ENCODE data around the gene CCDC38.

CCDC38 gene

GRCh38 chr12:95949477-95950206 lies 7.2 kb upstream of the CCDC38 start:
- Histone ChIP-seq H3K9me3 (ENCODE audit: control insufficient read depth, insufficient read depth, low read length) (no peaks in the 10 kb centered on the region), H3K4me1 (ENCODE audit: insufficient read depth, low read length) (no peaks in the 10 kb centered on the region), H3K9ac (ENCODE audit: low read depth, low read length) (no peak overlapping the region), H3K36me3 (ENCODE audit: insufficient read depth, low read length) (no peaks in the 10 kb centered on the region)

- Histone ChIP-seq H3K36me3 (ENCODE audit: insufficient read depth, low read length) (no peaks in the 10 kb centered on the region), H3K4me1 (ENCODE audit: insufficient read depth, low read length) (no peaks in the 10 kb centered on the region), H3K9me3 (ENCODE audit: control insufficient read depth, insufficient read depth, low read length) (no peaks in the 10 kb centered on the region), H3K9ac (ENCODE audit: low read depth, low read length) (peak overlapping the region; percentile 94; the same call in 1 of the 2 replicates)
Measured at GRCh38 chr12:95944108-95944704, 1.8 kb upstream of the CCDC38 start.

- Histone ChIP-seq H3K9me3 (ENCODE audit: control insufficient read depth, insufficient read depth, low read length) (no peaks in the 10 kb centered on the region), H3K9ac (ENCODE audit: low read depth, low read length) (peak within 1 kb of the TSS; percentile 94), H3K4me1 (ENCODE audit: insufficient read depth, low read length) (no peaks in the 10 kb centered on the region), H3K36me3 (ENCODE audit: insufficient read depth, low read length) (no peaks in the 10 kb centered on the region)
Measured at GRCh38 chr12:95943330-95943842, 972 bp upstream of the CCDC38 start, which contains the start of gene AMDHD1. Gene AMDHD1, plus strand, starts transcription at chr12:95943331. Its CDS starts 68 bp downstream, at chr12:95943399.

GRCh38 chr12:95942101-95942523 lies 302 bp downstream of the CCDC38 start:
- Histone ChIP-seq H3K36me3 (ENCODE audit: insufficient read depth, low read length) (no peaks in the 10 kb centered on the region), H3K9ac (ENCODE audit: low read depth, low read length) (peak overlapping the region; percentile 94; the same call in 1 of the 2 replicates)

GRCh38 chr12:95940514-95940913 lies 1.9 kb downstream of the CCDC38 start:
- no peaks in the 10 kb centered on the region for H3K36me3 ChIP-seq (ENCODE audit: insufficient read depth, low read length)
- H3K9ac ChIP-seq (ENCODE audit: low read depth, low read length): no peak overlapping the region
- H3K9me3 ChIP-seq (ENCODE audit: control insufficient read depth, insufficient read depth, low read length): no peaks in the 10 kb centered on the region
- no peaks in the 10 kb centered on the region for H3K4me1 ChIP-seq (ENCODE audit: insufficient read depth, low read length)

More at GRCh38 chr12:95942101-95942523, 302 bp downstream of the CCDC38 start:
- Histone ChIP-seq H3K4me1 (ENCODE audit: insufficient read depth, low read length) (no peaks in the 10 kb centered on the region), H3K9me3 (ENCODE audit: control insufficient read depth, insufficient read depth, low read length) (no peaks in the 10 kb centered on the region)

GRCh38 chr12:95922231-95922630 lies 20.2 kb downstream of the CCDC38 start:
- no peaks in the 10 kb centered on the region for H3K36me3 ChIP-seq (ENCODE audit: insufficient read depth, low read length)
- no peaks in the 10 kb centered on the region for H3K4me1 ChIP-seq (ENCODE audit: insufficient read depth, low read length)
- H3K9ac ChIP-seq (ENCODE audit: low read depth, low read length): no peak overlapping the region
- H3K9me3 ChIP-seq (ENCODE audit: control insufficient read depth, insufficient read depth, low read length): no peaks in the 10 kb centered on the region

- H3K9me3 ChIP-seq (ENCODE audit: control insufficient read depth, insufficient read depth, low read length): no peaks in the 10 kb centered on the region
- H3K4me1 ChIP-seq (ENCODE audit: insufficient read depth, low read length): no peaks in the 10 kb centered on the region
- no peaks in the 10 kb centered on the region for H3K36me3 ChIP-seq (ENCODE audit: insufficient read depth, low read length)
- no peak overlapping the region for H3K9ac ChIP-seq (ENCODE audit: low read depth, low read length)
Measured at GRCh38 chr12:95919110-95919509, 23.3 kb downstream of the CCDC38 start.

GRCh38 chr12:95918194-95918993 lies 24.0 kb downstream of the CCDC38 start:
- H3K4me1 ChIP-seq (ENCODE audit: insufficient read depth, low read length): no peaks in the 10 kb centered on the region
- no peaks in the 10 kb centered on the region for H3K9me3 ChIP-seq (ENCODE audit: control insufficient read depth, insufficient read depth, low read length)
- no peak overlapping the region for H3K9ac ChIP-seq (ENCODE audit: low read depth, low read length)
- H3K36me3 ChIP-seq (ENCODE audit: insufficient read depth, low read length): no peaks in the 10 kb centered on the region

GRCh38 chr12:95909871-95910270 lies 32.5 kb downstream of the CCDC38 start:
- H3K9me3 ChIP-seq (ENCODE audit: control insufficient read depth, insufficient read depth, low read length): no peaks in the 10 kb centered on the region; the same call in 1 of the 2 replicates
- no peaks in the 10 kb centered on the region for H3K4me1 ChIP-seq (ENCODE audit: insufficient read depth, low read length)
- H3K36me3 ChIP-seq (ENCODE audit: insufficient read depth, low read length): no peaks in the 10 kb centered on the region
- H3K9ac ChIP-seq (ENCODE audit: low read depth, low read length): no peak overlapping the region

- Histone ChIP-seq H3K36me3 (ENCODE audit: insufficient read depth, low read length) (no peaks in the 10 kb centered on the region), H3K4me1 (ENCODE audit: insufficient read depth, low read length) (no peaks in the 10 kb centered on the region), H3K9me3 (ENCODE audit: control insufficient read depth, insufficient read depth, low read length) (no peaks in the 10 kb centered on the region; the same call in 1 of the 2 replicates), H3K9ac (ENCODE audit: low read depth, low read length) (no peak overlapping the region)
Measured at GRCh38 chr12:95908573-95908972, 33.8 kb downstream of the CCDC38 start.

GRCh38 chr12:95898081-95898480 lies 44.3 kb downstream of the CCDC38 start:
- Histone ChIP-seq H3K9me3 (ENCODE audit: control insufficient read depth, insufficient read depth, low read length) (no peaks in the 10 kb centered on the region), H3K9ac (ENCODE audit: low read depth, low read length) (no peak overlapping the region), H3K4me1 (ENCODE audit: insufficient read depth, low read length) (no peaks in the 10 kb centered on the region), H3K36me3 (ENCODE audit: insufficient read depth, low read length) (no peaks in the 10 kb centered on the region)

GRCh38 chr12:95896846-95897245 lies 45.6 kb downstream of the CCDC38 start:
- H3K4me1 ChIP-seq (ENCODE audit: insufficient read depth, low read length): no peaks in the 10 kb centered on the region
- no peaks in the 10 kb centered on the region for H3K36me3 ChIP-seq (ENCODE audit: insufficient read depth, low read length)
- H3K9ac ChIP-seq (ENCODE audit: low read depth, low read length): no peak overlapping the region
- H3K9me3 ChIP-seq (ENCODE audit: control insufficient read depth, insufficient read depth, low read length): no peaks in the 10 kb centered on the region

GRCh38 chr12:95890958-95891357 lies 51.5 kb downstream of the CCDC38 start:
- Histone ChIP-seq H3K9ac (ENCODE audit: low read depth, low read length) (no peak overlapping the region), H3K36me3 (ENCODE audit: insufficient read depth, low read length) (no peaks in the 10 kb centered on the region), H3K9me3 (ENCODE audit: control insufficient read depth, insufficient read depth, low read length) (no peaks in the 10 kb centered on the region), H3K4me1 (ENCODE audit: insufficient read depth, low read length) (no peaks in the 10 kb centered on the region)

GRCh38 chr12:95887311-95887710 lies 55.1 kb downstream of the CCDC38 start:
- Histone ChIP-seq H3K9ac (ENCODE audit: low read depth, low read length) (no peak overlapping the region), H3K9me3 (ENCODE audit: control insufficient read depth, insufficient read depth, low read length) (peaks cover 4% of the 10 kb centered on the region), H3K4me1 (ENCODE audit: insufficient read depth, low read length) (no peaks in the 10 kb centered on the region), H3K36me3 (ENCODE audit: insufficient read depth, low read length) (no peaks in the 10 kb centered on the region)

Measured in ES-I3 (cell line).